GM12878 (cell line): Measurements from ENCODE around the gene ZPR1. TPM values are rescaled to one million over a fixed set of nuclear protein-coding genes. Genes with fewer than 3 reads are reported as not detected.

ENCODE experiments used
- EZH2 ChIP-seq: IDR thresholded peaks from 2 replicates; pipeline ENCODE4 v1.6.1; 2012; ENCODE audit warnings: low read depth, mild to moderate bottlenecking, control low read depth, inconsistent platforms, low read length, borderline replicate concordance; ENCODE audit not compliant: control insufficient read depth
- HDGF ChIP-seq: fragments of 450-650 bp; IDR thresholded peaks from 2 replicates; pipeline ENCODE4 v1.6.1; 2016; ENCODE audit warnings: antibody characterized with exemption
- IKZF2 ChIP-seq, 2 experiments: fragments of 450-650 bp; IDR thresholded peaks; 2 replicates each; pipeline ENCODE4 v1.6.1; 2017; ENCODE audit warnings: mild to moderate bottlenecking in 2 of 2, moderate library complexity in 2 of 2
- MTA2 ChIP-seq: fragments of 450-650 bp; IDR thresholded peaks from 2 replicates; pipeline ENCODE4 v1.6.1; 2016; ENCODE audit warnings: low read depth, mild to moderate bottlenecking, moderate library complexity
- POLR2AphosphoS5 ChIP-seq: IDR thresholded peaks from 2 replicates; pipeline ENCODE4 v1.6.1; 2011; ENCODE audit warnings: mild to moderate bottlenecking, low read length, inconsistent platforms
- RB1 ChIP-seq: fragments of 450-650 bp; formaldehyde crosslinking; IDR thresholded peaks from 2 replicates; pipeline ENCODE4 v1.6.1; 2017; ENCODE audit warnings: mild to moderate bottlenecking, borderline replicate concordance
- TAF1 ChIP-seq: IDR thresholded peaks from 2 replicates; pipeline ENCODE4 v1.6.1; 2011; ENCODE audit warnings: mild to moderate bottlenecking, low read depth, low read length, borderline replicate concordance
- TCF3 ChIP-seq: IDR thresholded peaks from 2 replicates; pipeline ENCODE4 v1.6.1; 2012; ENCODE audit warnings: low read depth, mild to moderate bottlenecking, low read length, borderline replicate concordance; ENCODE audit not compliant: insufficient read depth
- ZNF274 ChIP-seq: IDR thresholded peaks from one replicate; pipeline ENCODE4 v1.8.0; 2011; ENCODE audit not compliant: insufficient read length, insufficient read depth
- ZNF622 ChIP-seq: fragments of 450-650 bp; IDR thresholded peaks from 2 replicates; pipeline ENCODE4 v1.6.1; 2017; ENCODE audit warnings: mild to moderate bottlenecking, inconsistent platforms
- polyA plus RNA-seq, 11 experiments: library from polyadenylated mRNA; depleted of rRNA in 4 of 11; unstranded in 6 of 11; stranded (reverse) in 5 of 11; fragments of >200 nt; fragmentation: Nextera tagmentation in 4 of 11; fragmentation: Illumina TruSeq in 1 of 11; extraction: Ambion mirVana in 4 of 11; extraction: Trizol in 1 of 11; gene quantifications; 1 replicate in 1 of 11; 2 replicates in 10 of 11; pipeline versions ENCODE4 v1.2.1 to v1.2.3, GENCODE V29; 2011 to 2016; ENCODE audit warnings: inconsistent platforms in 2 of 11, missing spikeins in 2 of 11, low read depth in 1 of 11
- total RNA-seq, 4 experiments: library from RNA; depleted of rRNA in 3 of 4; stranded (reverse); fragments of >200 nt in 3 of 4; fragmentation: Illumina TruSeq in 1 of 4; extraction: Trizol in 1 of 4; gene quantifications; 2 replicates each; pipeline versions ENCODE4 v1.2.1 to v1.2.3, GENCODE V29; 2013 to 2021
- TF ChIP-seq, protein P1 (sequence below): fragments of 450-650 bp; IDR thresholded peaks from 2 replicates; pipeline ENCODE4 v1.6.1; 2017; ENCODE audit warnings: mild to moderate bottlenecking, moderate library complexity
- TF ChIP-seq, protein P2 (sequence below): fragments of 450-650 bp; IDR thresholded peaks from 2 replicates; pipeline ENCODE4 v1.6.1; 2014; ENCODE audit warnings: mild to moderate bottlenecking
- TF ChIP-seq, protein P3 (sequence below): fragments of 450-650 bp; IDR thresholded peaks from 2 replicates; pipeline ENCODE4 v1.6.1; 2018; ENCODE audit warnings: mild to moderate bottlenecking, low read depth, moderate library complexity; ENCODE audit not compliant: partially characterized antibody

Gene ZPR1
- total and polyA plus RNA-seq, 10 of the 15 experiments (the other 5 are each of a cell fraction or from before 2014, with no cell fraction given), result 9.3 to 89.7 (median 54.7) TPM

DNA sequence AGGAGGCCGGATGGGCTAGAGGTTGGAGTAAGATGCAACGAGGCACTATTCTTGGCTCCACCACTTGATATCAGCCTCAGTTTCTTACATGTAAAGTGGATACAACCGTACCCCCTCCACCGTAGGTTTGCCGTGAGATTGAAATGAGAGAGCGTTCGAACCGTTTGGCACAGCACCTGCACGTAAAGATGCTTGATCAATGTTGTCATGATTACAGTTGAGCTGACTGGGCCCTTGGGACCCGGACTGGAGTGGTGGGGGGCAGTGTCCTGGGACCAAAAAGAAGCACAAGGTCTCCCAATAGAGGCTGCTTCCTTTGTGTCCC lies 45.6 kb upstream of the ZPR1 start (continued):
- TF ChIP-seq, protein P1, sequence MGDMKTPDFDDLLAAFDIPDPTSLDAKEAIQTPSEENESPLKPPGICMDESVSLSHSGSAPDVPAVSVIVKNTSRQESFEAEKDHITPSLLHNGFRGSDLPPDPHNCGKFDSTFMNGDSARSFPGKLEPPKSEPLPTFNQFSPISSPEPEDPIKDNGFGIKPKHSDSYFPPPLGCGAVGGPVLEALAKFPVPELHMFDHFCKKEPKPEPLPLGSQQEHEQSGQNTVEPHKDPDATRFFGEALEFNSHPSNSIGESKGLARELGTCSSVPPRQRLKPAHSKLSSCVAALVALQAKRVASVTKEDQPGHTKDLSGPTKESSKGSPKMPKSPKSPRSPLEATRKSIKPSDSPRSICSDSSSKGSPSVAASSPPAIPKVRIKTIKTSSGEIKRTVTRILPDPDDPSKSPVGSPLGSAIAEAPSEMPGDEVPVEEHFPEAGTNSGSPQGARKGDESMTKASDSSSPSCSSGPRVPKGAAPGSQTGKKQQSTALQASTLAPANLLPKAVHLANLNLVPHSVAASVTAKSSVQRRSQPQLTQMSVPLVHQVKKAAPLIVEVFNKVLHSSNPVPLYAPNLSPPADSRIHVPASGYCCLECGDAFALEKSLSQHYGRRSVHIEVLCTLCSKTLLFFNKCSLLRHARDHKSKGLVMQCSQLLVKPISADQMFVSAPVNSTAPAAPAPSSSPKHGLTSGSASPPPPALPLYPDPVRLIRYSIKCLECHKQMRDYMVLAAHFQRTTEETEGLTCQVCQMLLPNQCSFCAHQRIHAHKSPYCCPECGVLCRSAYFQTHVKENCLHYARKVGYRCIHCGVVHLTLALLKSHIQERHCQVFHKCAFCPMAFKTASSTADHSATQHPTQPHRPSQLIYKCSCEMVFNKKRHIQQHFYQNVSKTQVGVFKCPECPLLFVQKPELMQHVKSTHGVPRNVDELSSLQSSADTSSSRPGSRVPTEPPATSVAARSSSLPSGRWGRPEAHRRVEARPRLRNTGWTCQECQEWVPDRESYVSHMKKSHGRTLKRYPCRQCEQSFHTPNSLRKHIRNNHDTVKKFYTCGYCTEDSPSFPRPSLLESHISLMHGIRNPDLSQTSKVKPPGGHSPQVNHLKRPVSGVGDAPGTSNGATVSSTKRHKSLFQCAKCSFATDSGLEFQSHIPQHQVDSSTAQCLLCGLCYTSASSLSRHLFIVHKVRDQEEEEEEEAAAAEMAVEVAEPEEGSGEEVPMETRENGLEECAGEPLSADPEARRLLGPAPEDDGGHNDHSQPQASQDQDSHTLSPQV, result no peak
- no peak for TF ChIP-seq POLR2AphosphoS5
- no peak for TF ChIP-seq IKZF2 (IDR thresholded peaks at IDR 0.05)
- TF ChIP-seq, protein P2, sequence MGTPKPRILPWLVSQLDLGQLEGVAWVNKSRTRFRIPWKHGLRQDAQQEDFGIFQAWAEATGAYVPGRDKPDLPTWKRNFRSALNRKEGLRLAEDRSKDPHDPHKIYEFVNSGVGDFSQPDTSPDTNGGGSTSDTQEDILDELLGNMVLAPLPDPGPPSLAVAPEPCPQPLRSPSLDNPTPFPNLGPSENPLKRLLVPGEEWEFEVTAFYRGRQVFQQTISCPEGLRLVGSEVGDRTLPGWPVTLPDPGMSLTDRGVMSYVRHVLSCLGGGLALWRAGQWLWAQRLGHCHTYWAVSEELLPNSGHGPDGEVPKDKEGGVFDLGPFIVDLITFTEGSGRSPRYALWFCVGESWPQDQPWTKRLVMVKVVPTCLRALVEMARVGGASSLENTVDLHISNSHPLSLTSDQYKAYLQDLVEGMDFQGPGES, result no peak
- no peak for TF ChIP-seq ZNF622
- no peak for TF ChIP-seq TCF3
- TF ChIP-seq, protein P3, sequence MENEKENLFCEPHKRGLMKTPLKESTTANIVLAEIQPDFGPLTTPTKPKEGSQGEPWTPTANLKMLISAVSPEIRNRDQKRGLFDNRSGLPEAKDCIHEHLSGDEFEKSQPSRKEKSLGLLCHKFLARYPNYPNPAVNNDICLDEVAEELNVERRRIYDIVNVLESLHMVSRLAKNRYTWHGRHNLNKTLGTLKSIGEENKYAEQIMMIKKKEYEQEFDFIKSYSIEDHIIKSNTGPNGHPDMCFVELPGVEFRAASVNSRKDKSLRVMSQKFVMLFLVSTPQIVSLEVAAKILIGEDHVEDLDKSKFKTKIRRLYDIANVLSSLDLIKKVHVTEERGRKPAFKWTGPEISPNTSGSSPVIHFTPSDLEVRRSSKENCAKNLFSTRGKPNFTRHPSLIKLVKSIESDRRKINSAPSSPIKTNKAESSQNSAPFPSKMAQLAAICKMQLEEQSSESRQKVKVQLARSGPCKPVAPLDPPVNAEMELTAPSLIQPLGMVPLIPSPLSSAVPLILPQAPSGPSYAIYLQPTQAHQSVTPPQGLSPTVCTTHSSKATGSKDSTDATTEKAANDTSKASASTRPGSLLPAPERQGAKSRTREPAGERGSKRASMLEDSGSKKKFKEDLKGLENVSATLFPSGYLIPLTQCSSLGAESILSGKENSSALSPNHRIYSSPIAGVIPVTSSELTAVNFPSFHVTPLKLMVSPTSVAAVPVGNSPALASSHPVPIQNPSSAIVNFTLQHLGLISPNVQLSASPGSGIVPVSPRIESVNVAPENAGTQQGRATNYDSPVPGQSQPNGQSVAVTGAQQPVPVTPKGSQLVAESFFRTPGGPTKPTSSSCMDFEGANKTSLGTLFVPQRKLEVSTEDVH, result no peak
- no peak for TF ChIP-seq ZNF274
- no peak for TF ChIP-seq EZH2
- no peak for TF ChIP-seq RB1
- TF ChIP-seq HDGF, result no peak
- TF ChIP-seq MTA2, result no peak
- no peak for TF ChIP-seq TAF1
